Glutamatergic neuron (in vitro differentiated cells): ENCODE results near the gene DCTN5. TPM values are rescaled to one million over a fixed set of nuclear protein-coding genes. Genes with fewer than 3 reads are reported as not detected.

Experiments
- DNase-seq: peaks from one replicate; pipeline ENCODE4 v3.0.0; 2022
- H3K27ac Mint-ChIP-seq: one replicate; pipeline ENCODE4 v1.8.0; 2020; ENCODE audit warnings: mild to moderate bottlenecking, mixed read lengths, inconsistent platforms; ENCODE audit not compliant: unreplicated experiment
- H3K27me3 Mint-ChIP-seq: one replicate; pipeline ENCODE4 v1.8.0; 2020; ENCODE audit warnings: mild to moderate bottlenecking, moderate library complexity, mixed read lengths, inconsistent platforms; ENCODE audit not compliant: unreplicated experiment
- H3K36me3 Mint-ChIP-seq: one replicate; pipeline ENCODE4 v1.8.0; 2020; ENCODE audit warnings: mild to moderate bottlenecking, mixed read lengths, inconsistent platforms; ENCODE audit not compliant: unreplicated experiment
- H3K4me1 Mint-ChIP-seq: one replicate; pipeline ENCODE4 v1.8.0; 2020; ENCODE audit warnings: mild to moderate bottlenecking, low read depth, mixed read lengths, inconsistent platforms; ENCODE audit not compliant: unreplicated experiment
- H3K4me3 Mint-ChIP-seq: one replicate; pipeline ENCODE4 v1.8.0; 2020; ENCODE audit warnings: mild to moderate bottlenecking, mixed read lengths, inconsistent platforms; ENCODE audit not compliant: unreplicated experiment
- H3K9me3 Mint-ChIP-seq: one replicate; pipeline ENCODE4 v1.8.0; 2020; ENCODE audit warnings: mild to moderate bottlenecking, moderate library complexity, mixed read lengths, inconsistent platforms; ENCODE audit not compliant: unreplicated experiment
- total RNA-seq: library from RNA; stranded (reverse); fragmentation: NEBNext Ultra II Directional; extraction: Animal tissue kit (Norgen Biotek cat#: 25700); gene quantifications from one replicate; pipeline ENCODE4 v1.2.1, GENCODE V29; 2021; ENCODE audit not compliant: unreplicated experiment
- TF ChIP-seq, protein P1 (sequence below): fragments of 200-600 bp; sonication (generic); IDR thresholded peaks from one replicate; pipeline ENCODE4 v1.5.0; 2021; ENCODE audit not compliant: partially characterized antibody, unreplicated experiment

DCTN5 gene
- total RNA-seq, 1 donor from 2014 or later = 96.5 TPM

DNA sequence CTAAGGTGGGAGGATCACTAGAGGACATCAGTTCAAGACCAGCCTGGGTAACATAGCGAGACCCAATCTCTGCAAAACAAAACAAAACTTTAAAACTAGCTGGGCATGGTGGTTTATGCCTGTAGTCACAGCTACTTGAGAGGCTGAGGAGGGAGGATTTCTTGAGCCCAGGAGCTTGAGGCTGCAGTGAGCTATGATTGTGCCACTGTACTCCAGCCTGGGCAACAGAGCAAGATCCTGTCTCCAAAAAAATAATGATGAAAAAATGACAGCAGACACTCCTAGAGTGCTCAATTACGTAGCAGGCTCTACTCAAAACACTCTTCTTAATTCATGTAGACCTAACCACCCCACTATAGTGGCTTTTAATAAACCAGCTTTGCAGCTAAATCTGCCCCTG is 58.8 kb downstream of the DCTN5 start:
- Mint-ChIP-seq H3K4me3 (no peak overlapping the region), H3K36me3 (peaks cover 6% of the 10 kb centered on the region), H3K9me3 (no peaks in the 10 kb centered on the region), H3K4me1 (no peaks in the 10 kb centered on the region), H3K27me3 (peaks cover 4% of the 10 kb centered on the region), H3K27ac (no peak overlapping the region)
- no peak for DNase-seq
- TF ChIP-seq, protein P1, sequence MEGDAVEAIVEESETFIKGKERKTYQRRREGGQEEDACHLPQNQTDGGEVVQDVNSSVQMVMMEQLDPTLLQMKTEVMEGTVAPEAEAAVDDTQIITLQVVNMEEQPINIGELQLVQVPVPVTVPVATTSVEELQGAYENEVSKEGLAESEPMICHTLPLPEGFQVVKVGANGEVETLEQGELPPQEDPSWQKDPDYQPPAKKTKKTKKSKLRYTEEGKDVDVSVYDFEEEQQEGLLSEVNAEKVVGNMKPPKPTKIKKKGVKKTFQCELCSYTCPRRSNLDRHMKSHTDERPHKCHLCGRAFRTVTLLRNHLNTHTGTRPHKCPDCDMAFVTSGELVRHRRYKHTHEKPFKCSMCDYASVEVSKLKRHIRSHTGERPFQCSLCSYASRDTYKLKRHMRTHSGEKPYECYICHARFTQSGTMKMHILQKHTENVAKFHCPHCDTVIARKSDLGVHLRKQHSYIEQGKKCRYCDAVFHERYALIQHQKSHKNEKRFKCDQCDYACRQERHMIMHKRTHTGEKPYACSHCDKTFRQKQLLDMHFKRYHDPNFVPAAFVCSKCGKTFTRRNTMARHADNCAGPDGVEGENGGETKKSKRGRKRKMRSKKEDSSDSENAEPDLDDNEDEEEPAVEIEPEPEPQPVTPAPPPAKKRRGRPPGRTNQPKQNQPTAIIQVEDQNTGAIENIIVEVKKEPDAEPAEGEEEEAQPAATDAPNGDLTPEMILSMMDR = no peak

DNA sequence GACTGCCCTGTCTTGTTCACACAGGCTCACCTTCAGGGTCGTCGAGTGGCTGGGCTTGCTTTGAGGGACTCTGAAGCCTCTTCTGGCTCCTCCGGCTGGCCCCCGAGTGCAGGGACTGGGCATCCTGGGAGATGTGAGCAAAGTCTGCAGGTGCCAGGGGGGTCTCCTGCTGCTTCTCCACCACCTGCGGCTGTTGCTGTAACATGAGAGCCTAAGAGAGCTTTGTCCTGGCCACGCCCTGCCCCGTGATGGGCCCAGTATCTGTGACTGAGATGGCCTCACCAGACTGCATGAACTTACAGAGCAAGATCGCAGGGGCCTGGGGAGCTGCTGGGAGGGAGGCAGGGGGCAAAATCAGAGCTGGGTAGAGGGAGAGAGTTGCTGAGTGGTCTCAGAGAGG is 59.2 kb downstream of the DCTN5 start:
- no peaks in the 10 kb centered on the region for H3K4me1 Mint-ChIP-seq
- H3K27me3 Mint-ChIP-seq = peaks cover 4% of the 10 kb centered on the region
- no peaks in the 10 kb centered on the region for H3K9me3 Mint-ChIP-seq
- peaks cover 6% of the 10 kb centered on the region for H3K36me3 Mint-ChIP-seq
- no peak overlapping the region for H3K4me3 Mint-ChIP-seq
- H3K27ac Mint-ChIP-seq = no peak overlapping the region
- TF ChIP-seq, protein P1 = no peak
- DNase-seq = no peak

DNA sequence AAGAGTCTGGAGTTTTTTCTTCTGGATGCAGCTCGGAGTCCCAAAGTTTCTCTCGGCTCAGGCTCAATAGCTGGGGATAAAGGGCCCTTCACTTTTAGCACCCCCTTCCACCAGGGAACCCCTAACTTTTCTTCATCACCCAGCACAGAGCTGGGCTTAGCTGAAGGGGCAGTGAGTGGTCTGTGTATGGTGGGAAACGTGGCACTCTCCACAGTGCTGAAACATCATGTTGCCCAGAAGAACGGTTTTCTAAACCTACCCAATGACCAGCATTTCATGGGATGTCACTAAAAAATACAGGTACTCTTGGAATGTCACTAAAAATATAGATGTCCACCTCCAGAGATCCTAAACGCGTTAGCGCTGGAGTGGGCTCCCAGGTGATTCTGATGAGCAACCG is 59.8 kb downstream of the DCTN5 start:
- no peaks in the 10 kb centered on the region for H3K4me1 Mint-ChIP-seq
- TF ChIP-seq, protein P1 = no peak
- H3K27me3 Mint-ChIP-seq = peaks cover 4% of the 10 kb centered on the region
- no peak overlapping the region for H3K4me3 Mint-ChIP-seq
- no peak for DNase-seq
- H3K36me3 Mint-ChIP-seq = peaks cover 6% of the 10 kb centered on the region
- no peak overlapping the region for H3K27ac Mint-ChIP-seq
- H3K9me3 Mint-ChIP-seq = peaks cover 1% of the 10 kb centered on the region

DNA sequence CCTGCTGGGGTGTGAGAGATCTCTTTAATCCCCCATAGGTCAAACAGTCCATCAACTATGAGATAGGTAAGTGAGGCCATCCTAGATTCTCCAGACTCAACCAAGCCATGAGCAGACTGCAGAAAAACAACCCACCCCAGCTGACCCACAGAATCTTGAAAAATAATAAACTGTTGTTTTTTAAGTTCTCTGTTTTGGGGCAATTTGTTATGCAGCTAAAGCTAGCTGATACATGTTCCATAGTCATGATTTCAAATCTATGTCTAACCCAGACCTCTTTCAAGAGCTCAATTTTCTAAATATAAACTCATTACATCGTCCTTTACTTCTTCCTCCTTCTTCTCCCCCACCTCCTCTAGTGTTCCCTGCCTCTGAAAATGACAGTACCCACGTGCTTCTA is 61.7 kb downstream of the DCTN5 start:
- TF ChIP-seq, protein P1 = no peak
- Mint-ChIP-seq H3K36me3 (peaks cover 6% of the 10 kb centered on the region), H3K4me1 (no peaks in the 10 kb centered on the region), H3K27ac (no peak overlapping the region), H3K9me3 (peaks cover 1% of the 10 kb centered on the region), H3K27me3 (peaks cover 4% of the 10 kb centered on the region), H3K4me3 (no peak overlapping the region)
- no peak for DNase-seq

DNA sequence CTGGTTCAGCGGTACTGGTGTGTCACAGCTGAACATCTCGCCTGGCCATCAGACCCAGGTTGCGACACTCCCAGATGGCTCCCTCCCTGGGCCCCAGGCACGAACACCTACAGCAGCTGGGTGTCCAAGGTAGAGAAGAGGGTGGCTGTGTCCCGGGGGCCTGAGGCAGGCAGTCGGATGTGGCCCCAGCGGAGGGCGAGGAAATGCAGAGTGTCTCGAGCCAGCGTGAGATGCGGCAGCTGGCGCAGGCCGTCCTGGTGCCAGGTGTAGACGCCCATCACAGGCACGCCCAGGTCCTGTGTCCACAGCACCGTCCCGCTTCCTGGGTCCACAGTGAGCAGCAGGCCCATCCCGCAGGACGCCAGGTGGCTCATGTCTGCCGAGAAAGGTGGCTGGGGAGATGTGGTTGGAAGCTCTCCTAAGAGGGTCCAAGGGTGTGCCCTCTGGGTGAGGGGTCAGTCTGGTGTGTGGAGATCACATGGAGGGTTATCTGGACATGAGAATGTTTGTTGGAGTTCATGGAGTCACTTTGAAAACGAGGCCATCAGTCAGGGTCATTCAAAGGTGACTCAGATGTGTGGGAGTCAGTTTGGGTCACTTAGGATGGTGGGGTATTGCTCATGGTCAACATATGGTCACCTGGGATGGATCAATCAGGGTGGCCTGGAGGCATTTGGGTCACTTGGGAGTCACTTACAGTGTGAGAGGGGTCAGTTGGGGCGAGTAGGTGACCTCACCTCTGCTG is 63.7 kb downstream of the DCTN5 start:
- TF ChIP-seq, protein P1 = no peak
- H3K9me3 Mint-ChIP-seq = peaks cover 1% of the 10 kb centered on the region
- H3K27ac Mint-ChIP-seq = no peak overlapping the region
- H3K4me1 Mint-ChIP-seq = no peaks in the 10 kb centered on the region
- peaks cover 6% of the 10 kb centered on the region for H3K36me3 Mint-ChIP-seq
- H3K27me3 Mint-ChIP-seq = peaks cover 3% of the 10 kb centered on the region
- no peak overlapping the region for H3K4me3 Mint-ChIP-seq
- no peak for DNase-seq
